HG02938 (cell line): ENCODE measurements around the gene EZH1.

Experiments used
- ATAC-seq: cut with Tn5 transposase; IDR thresholded peaks from one replicate; pipeline ENCODE4 v1.9.1; 2021; ENCODE audit warnings: mild to moderate bottlenecking, moderate library complexity; ENCODE audit not compliant: unreplicated experiment

Gene EZH1

GRCh38 chr17:42744806-42745617 is at the start of gene EZH1:
TSS of gene EZH1 (minus strand) at chr17:42745040. CDS start at chr17:42728941, 16,099 bp downstream.
- peak; percentile 72 for ATAC-seq

GRCh38 chr17:42792545-42792944 is 47.7 kb upstream of the EZH1 start:
- no peak for ATAC-seq

GRCh38 chr17:42791948-42792347 is 47.1 kb upstream of the EZH1 start:
- no peak for ATAC-seq

GRCh38 chr17:42787266-42787665 is 42.4 kb upstream of the EZH1 start:
- no peak for ATAC-seq

- no peak for ATAC-seq
Observed at GRCh38 chr17:42784811-42785592, 40.2 kb upstream of the EZH1 start.

GRCh38 chr17:42784409-42784808 is 39.6 kb upstream of the EZH1 start:
- ATAC-seq: no peak

GRCh38 chr17:42783791-42784138 is 38.9 kb upstream of the EZH1 start:
- no peak for ATAC-seq

- no peak for ATAC-seq
Observed at GRCh38 chr17:42783062-42783790, 38.4 kb upstream of the EZH1 start.

GRCh38 chr17:42782166-42783061 is 37.6 kb upstream of the EZH1 start:
- no peak for ATAC-seq

- no peak for ATAC-seq
Observed at GRCh38 chr17:42781639-42782165, 36.9 kb upstream of the EZH1 start.

GRCh38 chr17:42780851-42781638 is 36.2 kb upstream of the EZH1 start:
- ATAC-seq: no peak

GRCh38 chr17:42779936-42780850 is 35.4 kb upstream of the EZH1 start, which contains the start of gene WNK4:
TSS of gene WNK4 (plus strand) at chr17:42780610. CDS start at chr17:42780699, 89 bp downstream.
- ATAC-seq: no peak

GRCh38 chr17:42779304-42779935 is 34.6 kb upstream of the EZH1 start:
- no peak for ATAC-seq

GRCh38 chr17:42778570-42778969 is 33.7 kb upstream of the EZH1 start:
- ATAC-seq: no peak

GRCh38 chr17:42775534-42776098 is 30.8 kb upstream of the EZH1 start:
- ATAC-seq: no peak

- ATAC-seq: no peak
Observed at GRCh38 chr17:42774066-42774745, 29.4 kb upstream of the EZH1 start.
